ENCODE measurements around the gene TFF3.

TFF3 gene

DNA sequence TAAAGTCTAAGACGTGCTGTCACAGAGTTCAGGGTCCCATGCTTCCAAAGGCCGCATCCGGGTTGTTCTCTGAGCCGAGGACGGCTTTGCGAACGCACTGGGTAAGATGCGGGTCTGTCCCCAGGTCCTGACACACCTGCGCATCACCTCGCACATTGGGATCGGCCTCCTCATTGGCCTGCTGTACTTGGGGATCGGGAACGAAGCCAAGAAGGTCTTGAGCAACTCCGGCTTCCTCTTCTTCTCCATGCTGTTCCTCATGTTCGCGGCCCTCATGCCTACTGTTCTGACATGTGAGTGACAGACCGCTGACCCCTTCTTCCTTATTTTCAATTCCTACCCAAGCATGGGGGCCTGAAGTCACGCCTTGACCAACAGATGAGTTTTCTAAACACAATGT is 25.3 kb downstream of the TFF3 start:
- H3K4me1 Mint-ChIP-seq (ENCODE audit: low read depth), result no peaks in the 10 kb centered on the region
- peaks cover 9% of the 10 kb centered on the region for H3K9me3 Mint-ChIP-seq
- no peaks in the 10 kb centered on the region for H3K27me3 Mint-ChIP-seq (ENCODE audit: low read depth)
- H3K27ac Mint-ChIP-seq, result no peak overlapping the region
- DNase-seq (ENCODE audit: low spot score), result no peak
- no peak overlapping the region for H3K4me3 Mint-ChIP-seq
- peaks cover 17% of the 10 kb centered on the region for H3K36me3 Mint-ChIP-seq (ENCODE audit: low read depth)

GRCh38 chr21:42288962-42289361 is 26.2 kb downstream of the TFF3 start:
- no peaks in the 10 kb centered on the region for H3K27me3 Mint-ChIP-seq (ENCODE audit: low read depth)
- peaks cover 15% of the 10 kb centered on the region for H3K36me3 Mint-ChIP-seq (ENCODE audit: low read depth)
- no peaks in the 10 kb centered on the region for H3K4me1 Mint-ChIP-seq (ENCODE audit: low read depth)
- H3K27ac Mint-ChIP-seq, result no peak overlapping the region
- no peak for DNase-seq (ENCODE audit: low spot score)
- H3K9me3 Mint-ChIP-seq, result peaks cover 9% of the 10 kb centered on the region
- H3K4me3 Mint-ChIP-seq, result no peak overlapping the region

- Mint-ChIP-seq H3K4me1 (ENCODE audit: low read depth) (no peaks in the 10 kb centered on the region), H3K36me3 (ENCODE audit: low read depth) (peaks cover 15% of the 10 kb centered on the region), H3K27me3 (ENCODE audit: low read depth) (no peaks in the 10 kb centered on the region), H3K4me3 (no peak overlapping the region), H3K27ac (no peak overlapping the region), H3K9me3 (peaks cover 9% of the 10 kb centered on the region)
- no peak for DNase-seq (ENCODE audit: low spot score)
Observed at GRCh38 chr21:42287193-42288083, 27.8 kb downstream of the TFF3 start.

DNA sequence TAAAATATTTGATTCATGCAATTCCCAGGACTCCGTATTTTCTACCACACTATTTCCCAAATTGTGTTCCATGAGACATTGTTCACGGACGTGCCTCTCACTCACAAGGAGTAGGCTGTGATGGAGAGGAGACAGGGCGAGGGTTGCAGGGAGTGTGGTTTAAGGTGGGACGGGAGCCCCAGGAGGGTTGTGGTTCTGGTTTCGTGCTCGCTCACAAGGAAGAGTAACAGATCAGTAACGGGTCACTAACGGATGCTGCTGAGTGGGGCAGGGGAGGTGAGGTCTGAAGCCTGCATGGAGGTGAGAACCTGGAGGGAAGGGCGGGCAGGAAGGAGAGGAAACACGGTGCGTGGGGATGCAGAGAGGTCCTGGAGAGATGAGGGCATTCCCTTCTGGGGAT is 28.8 kb downstream of the TFF3 start:
- Mint-ChIP-seq H3K27me3 (ENCODE audit: low read depth) (no peaks in the 10 kb centered on the region), H3K36me3 (ENCODE audit: low read depth) (peaks cover 15% of the 10 kb centered on the region), H3K4me1 (ENCODE audit: low read depth) (no peaks in the 10 kb centered on the region), H3K4me3 (no peak overlapping the region), H3K27ac (no peak overlapping the region), H3K9me3 (peaks cover 9% of the 10 kb centered on the region)
- DNase-seq (ENCODE audit: low spot score), result no peak

- no peak for DNase-seq (ENCODE audit: low spot score)
- Mint-ChIP-seq H3K4me1 (ENCODE audit: low read depth) (no peaks in the 10 kb centered on the region), H3K27me3 (ENCODE audit: low read depth) (no peaks in the 10 kb centered on the region), H3K36me3 (ENCODE audit: low read depth) (peaks cover 15% of the 10 kb centered on the region), H3K27ac (no peak overlapping the region), H3K4me3 (no peak overlapping the region), H3K9me3 (peaks cover 9% of the 10 kb centered on the region)
Observed at GRCh38 chr21:42285569-42286245, 29.5 kb downstream of the TFF3 start.

DNA sequence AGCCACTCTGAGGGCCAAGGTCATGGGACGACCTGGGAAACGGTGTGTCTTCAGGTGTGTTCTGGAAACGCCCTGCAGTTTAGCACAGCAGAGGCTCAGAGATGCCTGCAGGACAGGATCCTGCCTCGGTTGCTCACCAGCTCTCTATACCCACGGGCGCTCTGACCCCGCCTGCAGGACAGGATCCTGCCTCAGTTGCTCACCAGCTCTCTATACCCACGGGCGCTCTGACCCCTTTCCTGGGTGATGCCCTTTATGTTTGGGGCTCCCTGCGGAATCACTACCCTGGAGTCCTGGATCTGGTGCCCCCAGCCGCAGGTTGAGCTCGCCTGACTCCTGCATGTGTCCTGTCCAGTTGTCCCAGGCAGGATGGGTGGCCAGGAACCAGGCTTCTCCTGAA is 32.5 kb downstream of the TFF3 start:
- H3K4me3 Mint-ChIP-seq, result no peak overlapping the region
- H3K36me3 Mint-ChIP-seq (ENCODE audit: low read depth), result peaks cover under 1% of the 10 kb centered on the region
- H3K4me1 Mint-ChIP-seq (ENCODE audit: low read depth), result no peaks in the 10 kb centered on the region
- no peak overlapping the region for H3K27ac Mint-ChIP-seq
- H3K9me3 Mint-ChIP-seq, result no peaks in the 10 kb centered on the region
- DNase-seq (ENCODE audit: low spot score), result no peak
- no peaks in the 10 kb centered on the region for H3K27me3 Mint-ChIP-seq (ENCODE audit: low read depth)

DNA sequence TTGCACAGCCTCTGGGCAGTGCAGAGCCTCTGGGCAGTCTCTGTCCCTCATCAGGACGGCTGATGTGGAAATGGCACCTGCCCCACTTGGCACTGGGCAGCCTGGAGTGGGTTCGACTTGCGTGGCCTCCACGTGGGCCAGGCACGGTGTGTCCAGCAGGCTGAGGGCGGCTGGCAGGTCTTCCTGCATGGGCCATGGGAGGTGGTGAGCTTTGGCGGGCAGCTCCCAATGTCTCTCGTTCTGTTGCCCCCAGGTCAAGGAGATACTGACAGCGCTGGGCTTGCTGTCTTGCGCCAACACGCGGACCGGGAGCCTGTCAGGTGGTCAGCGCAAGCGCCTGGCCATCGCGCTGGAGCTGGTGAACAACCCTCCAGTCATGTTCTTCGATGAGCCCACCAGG is 33.2 kb downstream of the TFF3 start:
- DNase-seq (ENCODE audit: low spot score), result no peak
- Mint-ChIP-seq H3K4me3 (no peak overlapping the region), H3K36me3 (ENCODE audit: low read depth) (no peaks in the 10 kb centered on the region), H3K27me3 (ENCODE audit: low read depth) (no peaks in the 10 kb centered on the region), H3K27ac (no peak overlapping the region), H3K9me3 (no peaks in the 10 kb centered on the region), H3K4me1 (ENCODE audit: low read depth) (no peaks in the 10 kb centered on the region)

DNA sequence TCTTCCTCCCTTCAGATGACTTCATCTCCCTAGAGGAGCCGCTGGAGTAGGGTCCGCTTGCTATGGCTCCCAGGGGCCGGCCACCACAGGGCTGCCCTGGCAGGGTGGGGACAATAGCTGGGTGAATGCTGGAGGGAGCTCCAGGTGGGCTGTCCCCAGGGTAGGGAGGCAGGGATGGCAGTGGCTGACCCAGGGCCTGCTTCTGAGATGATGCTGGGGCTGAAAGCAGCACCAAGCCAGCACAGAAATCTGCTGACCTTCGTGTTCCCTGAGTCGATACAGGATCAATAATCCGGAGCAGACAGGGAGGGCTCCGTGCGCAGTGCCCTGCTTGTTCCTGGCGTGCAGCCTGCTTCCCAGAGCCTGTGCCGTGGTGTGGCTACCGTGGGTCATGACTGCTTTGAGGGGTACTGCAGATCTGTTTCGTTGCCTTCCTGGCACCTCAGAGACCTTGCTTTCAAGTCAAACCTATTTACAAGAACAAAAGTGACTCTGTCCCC is 34.0 kb downstream of the TFF3 start:
- DNase-seq (ENCODE audit: low spot score), result no peak
- Mint-ChIP-seq H3K27me3 (ENCODE audit: low read depth) (no peaks in the 10 kb centered on the region), H3K36me3 (ENCODE audit: low read depth) (no peaks in the 10 kb centered on the region), H3K4me3 (no peak overlapping the region), H3K4me1 (ENCODE audit: low read depth) (no peaks in the 10 kb centered on the region), H3K9me3 (no peaks in the 10 kb centered on the region), H3K27ac (no peak overlapping the region)

DNA sequence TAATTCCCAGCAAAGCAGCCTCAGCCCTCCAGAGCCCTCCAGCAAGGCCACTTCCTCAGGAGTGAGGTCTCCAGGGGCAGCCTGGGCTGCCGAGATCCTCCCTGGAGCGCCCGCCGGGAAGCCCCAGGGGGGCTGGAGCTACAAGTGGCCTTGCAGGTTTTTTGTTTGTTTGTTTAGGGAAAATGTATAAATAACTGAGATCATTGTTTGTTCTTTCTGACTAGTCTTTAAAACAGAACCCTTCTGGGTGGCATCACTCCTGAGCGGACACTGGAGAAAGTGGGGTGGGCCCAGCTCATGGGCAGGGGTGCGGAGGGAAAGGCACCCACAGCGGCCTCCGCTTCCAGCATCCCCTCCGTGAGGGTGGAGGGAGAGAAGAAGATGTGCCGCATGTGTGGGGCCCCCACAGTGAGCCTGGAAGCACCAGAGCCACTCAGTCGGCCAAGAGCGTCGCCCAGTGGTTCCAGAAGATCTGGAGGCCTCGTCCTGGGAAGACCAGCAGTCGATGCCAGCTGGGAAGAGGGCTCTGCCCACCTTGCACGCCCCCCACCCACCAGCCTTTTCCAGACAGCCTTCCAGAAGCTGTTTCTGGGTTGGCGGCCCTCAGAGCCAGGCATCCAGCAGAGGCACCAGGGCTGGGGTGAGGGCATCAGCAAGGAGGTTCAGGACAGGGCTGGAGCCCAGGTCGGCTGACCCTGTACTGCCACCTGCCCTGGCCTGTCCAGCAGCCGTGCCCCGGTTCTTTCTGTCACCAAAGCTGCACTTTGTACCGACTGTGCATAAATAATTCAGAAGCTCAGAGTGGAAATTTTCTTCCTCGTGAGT is 34.6 kb downstream of the TFF3 start:
- no peak for DNase-seq (ENCODE audit: low spot score)
- Mint-ChIP-seq H3K9me3 (no peaks in the 10 kb centered on the region), H3K27ac (no peak overlapping the region), H3K4me1 (ENCODE audit: low read depth) (no peaks in the 10 kb centered on the region), H3K4me3 (no peak overlapping the region), H3K27me3 (ENCODE audit: low read depth) (no peaks in the 10 kb centered on the region), H3K36me3 (ENCODE audit: low read depth) (no peaks in the 10 kb centered on the region)

- Mint-ChIP-seq H3K9me3 (no peaks in the 10 kb centered on the region), H3K27me3 (ENCODE audit: low read depth) (no peaks in the 10 kb centered on the region), H3K27ac (no peak overlapping the region), H3K36me3 (ENCODE audit: low read depth) (no peaks in the 10 kb centered on the region), H3K4me1 (ENCODE audit: low read depth) (no peaks in the 10 kb centered on the region), H3K4me3 (no peak overlapping the region)
- DNase-seq (ENCODE audit: low spot score), result no peak
Observed at GRCh38 chr21:42279888-42280287, 35.3 kb downstream of the TFF3 start.

DNA sequence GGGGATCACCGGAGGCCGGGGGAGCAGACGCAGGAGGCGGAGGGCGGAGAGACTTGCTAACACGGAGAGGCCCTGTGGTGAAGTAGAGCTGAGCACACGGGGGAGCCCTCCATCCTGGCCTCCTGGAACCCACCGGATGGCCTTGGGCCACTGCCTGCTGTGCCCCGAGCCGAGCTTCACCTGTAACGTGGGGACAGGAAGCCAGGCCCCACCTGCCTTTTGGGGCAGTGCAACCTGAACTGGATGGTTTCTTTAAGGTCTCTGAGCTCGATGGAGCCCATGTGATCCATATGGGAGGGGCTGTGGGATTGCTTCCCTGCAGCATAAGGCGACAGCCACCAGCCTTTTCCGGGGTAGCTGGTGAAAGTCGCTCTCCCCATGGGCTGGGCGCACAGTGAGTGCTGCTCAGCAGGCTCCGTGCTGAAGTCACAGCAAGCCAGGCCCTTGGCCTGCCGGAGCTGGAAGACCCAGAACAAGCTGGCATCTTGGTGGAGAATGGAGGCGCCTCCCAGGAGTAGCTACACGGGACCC is 35.8 kb downstream of the TFF3 start:
- H3K9me3 Mint-ChIP-seq, result no peaks in the 10 kb centered on the region
- H3K27ac Mint-ChIP-seq, result no peak overlapping the region

GRCh38 chr21:42278451-42279149 is 36.6 kb downstream of the TFF3 start:
- no peaks in the 10 kb centered on the region for H3K27me3 Mint-ChIP-seq (ENCODE audit: low read depth)
- no peak overlapping the region for H3K4me3 Mint-ChIP-seq
- H3K4me1 Mint-ChIP-seq (ENCODE audit: low read depth), result no peaks in the 10 kb centered on the region
- H3K9me3 Mint-ChIP-seq, result no peaks in the 10 kb centered on the region
- DNase-seq (ENCODE audit: low spot score), result no peak
- H3K27ac Mint-ChIP-seq, result no peak overlapping the region
- H3K36me3 Mint-ChIP-seq (ENCODE audit: low read depth), result no peaks in the 10 kb centered on the region

More for the DNA sequence above, 35.8 kb downstream of the TFF3 start:
- H3K4me3 Mint-ChIP-seq, result no peak overlapping the region
- no peaks in the 10 kb centered on the region for H3K36me3 Mint-ChIP-seq (ENCODE audit: low read depth)
- no peak for DNase-seq (ENCODE audit: low spot score)
- H3K4me1 Mint-ChIP-seq (ENCODE audit: low read depth), result no peaks in the 10 kb centered on the region
- no peaks in the 10 kb centered on the region for H3K27me3 Mint-ChIP-seq (ENCODE audit: low read depth)

DNA sequence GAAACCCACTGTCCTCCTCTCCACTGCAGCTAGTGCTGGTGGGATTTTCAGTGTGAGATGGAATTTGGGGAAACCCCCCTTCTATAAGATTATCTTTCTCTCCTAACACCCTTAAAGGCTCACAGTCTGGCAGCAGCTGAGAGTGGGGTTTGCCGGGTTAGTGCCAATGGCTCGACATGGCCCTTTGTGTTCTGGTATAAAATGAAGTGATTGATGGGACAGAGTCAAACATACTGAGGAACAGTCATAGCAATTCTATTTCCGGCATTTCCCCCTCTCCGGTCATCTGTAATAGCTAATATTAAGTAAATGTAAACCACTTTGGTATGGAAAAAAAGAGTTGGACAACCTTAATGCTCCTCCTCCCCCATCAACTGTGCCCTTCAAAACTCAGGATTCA is 37.6 kb downstream of the TFF3 start:
- H3K36me3 Mint-ChIP-seq (ENCODE audit: low read depth), result no peaks in the 10 kb centered on the region
- no peak for DNase-seq (ENCODE audit: low spot score)
- no peaks in the 10 kb centered on the region for H3K9me3 Mint-ChIP-seq
- H3K27ac Mint-ChIP-seq, result no peak overlapping the region
- no peaks in the 10 kb centered on the region for H3K27me3 Mint-ChIP-seq (ENCODE audit: low read depth)
- no peak overlapping the region for H3K4me3 Mint-ChIP-seq
- no peaks in the 10 kb centered on the region for H3K4me1 Mint-ChIP-seq (ENCODE audit: low read depth)
